GM21723 (cell line): Measurements from ENCODE around the gene CA11.
"Not testable (repeated sequence)": the region's sequence is repeated elsewhere in the genome, so short reads cannot be mapped to it uniquely, and the experiment has no call there.

Experiments
- ATAC-seq: cut with Tn5 transposase; IDR thresholded peaks from one replicate; pipeline ENCODE4 v1.9.1; 2021; ENCODE audit warnings: mild to moderate bottlenecking, moderate library complexity; ENCODE audit not compliant: unreplicated experiment

CA11 gene

GRCh38 chr19:48646001-48646721 lies at the start of gene CA11:
Gene CA11, minus strand, starts transcription at chr19:48646187. Its CDS starts 555 bp downstream, at chr19:48645632.
- ATAC-seq = peak; percentile 67

GRCh38 chr19:48693629-48694028 lies 47.6 kb upstream of the CA11 start:
- not testable (repeated sequence) for ATAC-seq

- no peak for ATAC-seq
Observed at GRCh38 chr19:48689449-48689848, 43.5 kb upstream of the CA11 start.

GRCh38 chr19:48687776-48688175 lies 41.8 kb upstream of the CA11 start:
- no peak for ATAC-seq

GRCh38 chr19:48686637-48687036 lies 40.6 kb upstream of the CA11 start:
- not testable (repeated sequence) for ATAC-seq

- no peak for ATAC-seq
Observed at GRCh38 chr19:48686088-48686487, 40.1 kb upstream of the CA11 start.

GRCh38 chr19:48685583-48685982 lies 39.6 kb upstream of the CA11 start:
- no peak for ATAC-seq

- no peak for ATAC-seq
Observed at GRCh38 chr19:48683349-48683748, 37.4 kb upstream of the CA11 start.

GRCh38 chr19:48681127-48681470 lies 35.1 kb upstream of the CA11 start:
- ATAC-seq = no peak

GRCh38 chr19:48680436-48681126 lies 34.6 kb upstream of the CA11 start:
- no peak for ATAC-seq

- ATAC-seq = not testable (repeated sequence)
Observed at GRCh38 chr19:48680006-48680405, 34.0 kb upstream of the CA11 start.

- no peak for ATAC-seq
Observed at GRCh38 chr19:48678201-48678600, 32.2 kb upstream of the CA11 start.

GRCh38 chr19:48676887-48677286 lies 30.9 kb upstream of the CA11 start:
- ATAC-seq = no peak

- no peak for ATAC-seq
Observed at GRCh38 chr19:48676487-48676886, 30.5 kb upstream of the CA11 start.

- no peak for ATAC-seq
Observed at GRCh38 chr19:48674921-48675824, 29.2 kb upstream of the CA11 start.

- no peak for ATAC-seq
Observed at GRCh38 chr19:48674216-48674809, 28.3 kb upstream of the CA11 start.

GRCh38 chr19:48673436-48674100 lies 27.6 kb upstream of the CA11 start:
- no peak for ATAC-seq

GRCh38 chr19:48672994-48673393 lies 27.0 kb upstream of the CA11 start, which contains the start of gene NTN5:
Gene NTN5, minus strand, starts transcription at chr19:48673017. Its CDS starts 2,031 bp downstream, at chr19:48670986.
- no peak for ATAC-seq

GRCh38 chr19:48671446-48671995 lies 25.5 kb upstream of the CA11 start:
- no peak for ATAC-seq
